Esophagus mucosa (tissue), 1 donor: ENCODE measurements around the gene KRTAP10-6. TPM values are rescaled to one million over a fixed set of nuclear protein-coding genes. Genes with fewer than 3 reads are reported as not detected.
A peak's percentile ranks its signal among the peaks of the same experiment; 100 is the strongest.
"Not testable (repeated sequence)": the region's sequence is repeated elsewhere in the genome, so short reads cannot be mapped to it uniquely, and the experiment has no call there.

Source experiments
- ATAC-seq: fragments of 200-7000 bp; cut with Tn5 transposase; one replicate; pipeline ENCODE4 v1.9.1; 2020
- total RNA-seq: library from RNA; stranded (reverse); gene quantifications from one replicate; pipeline ENCODE4 v1.2.4, GENCODE V29; 2023
- donor health status: DM: yes; HTN: yes; CAD: no.

KRTAP10-6 gene
- total RNA-seq, 1 donor from 2014 or later = not detected

- ATAC-seq = no peak
Measured at GRCh38 chr21:44578371-44579055, 13.8 kb downstream of the KRTAP10-6 start.

GRCh38 chr21:44576025-44576420 is 16.3 kb downstream of the KRTAP10-6 start:
- ATAC-seq = no peak

- ATAC-seq = no peak
Measured at GRCh38 chr21:44575307-44576024, 16.8 kb downstream of the KRTAP10-6 start.

GRCh38 chr21:44574457-44575306 is 17.6 kb downstream of the KRTAP10-6 start:
- peak; percentile 38 for ATAC-seq

GRCh38 chr21:44573630-44574456 is 18.5 kb downstream of the KRTAP10-6 start, which contains the start of gene KRTAP10-4:
TSS of gene KRTAP10-4 (plus strand) at chr21:44573729. CDS start at chr21:44573759, 30 bp downstream.
- ATAC-seq = peak; percentile 25

GRCh38 chr21:44572959-44573583 is 19.2 kb downstream of the KRTAP10-6 start:
- ATAC-seq = no peak

GRCh38 chr21:44571844-44572782 is 20.2 kb downstream of the KRTAP10-6 start:
- ATAC-seq = no peak

GRCh38 chr21:44571296-44571695 is 21.0 kb downstream of the KRTAP10-6 start:
- no peak for ATAC-seq

- no peak for ATAC-seq
Measured at GRCh38 chr21:44569861-44570517, 22.3 kb downstream of the KRTAP10-6 start.

- ATAC-seq = peak; percentile 38
Measured at GRCh38 chr21:44568667-44569556, 23.4 kb downstream of the KRTAP10-6 start.

GRCh38 chr21:44568261-44568660 is 24.0 kb downstream of the KRTAP10-6 start:
- ATAC-seq = no peak

- no peak for ATAC-seq
Measured at GRCh38 chr21:44567481-44568171, 24.7 kb downstream of the KRTAP10-6 start.

- ATAC-seq = no peak
Measured at GRCh38 chr21:44566403-44566802, 25.9 kb downstream of the KRTAP10-6 start.

GRCh38 chr21:44564886-44565598 is 27.3 kb downstream of the KRTAP10-6 start:
- ATAC-seq = no peak

- ATAC-seq = no peak
Measured at GRCh38 chr21:44564099-44564498, 28.2 kb downstream of the KRTAP10-6 start.

GRCh38 chr21:44558695-44559094 is 33.6 kb downstream of the KRTAP10-6 start, which contains the start of gene KRTAP10-3:
TSS of gene KRTAP10-3 (minus strand) at chr21:44558795. CDS start at chr21:44558715, 80 bp downstream.
- ATAC-seq = no peak

- ATAC-seq = not testable (repeated sequence)
Measured at GRCh38 chr21:44558329-44558675, 34.0 kb downstream of the KRTAP10-6 start.
